NT2/D1 (cell line): Measurements from ENCODE around the gene KDM1A.

Source experiments
- DNase-seq: peaks from one replicate; pipeline ENCODE4 v3.0.0-alpha.2; 2011; ENCODE audit warnings: low read depth, low spot score
- H3K27me3 ChIP-seq: 2 replicates; pipeline ENCODE4 v1.6.0; 2011; ENCODE audit warnings: mild to moderate bottlenecking; ENCODE audit not compliant: insufficient read length, insufficient read depth
- H3K36me3 ChIP-seq: 2 replicates; pipeline ENCODE4 v1.6.1; 2011; ENCODE audit warnings: mild to moderate bottlenecking, low read length, mixed read lengths; ENCODE audit not compliant: insufficient read depth, insufficient read length
- H3K4me1 ChIP-seq: 2 replicates; pipeline ENCODE4 v1.5.1; 2011; ENCODE audit not compliant: insufficient read depth, insufficient read length
- H3K4me3 ChIP-seq: 2 replicates; pipeline ENCODE4 v1.5.1; 2011; ENCODE audit warnings: low read depth; ENCODE audit not compliant: insufficient read length
- H3K9ac ChIP-seq: 2 replicates; pipeline ENCODE4 v1.6.0; 2011; ENCODE audit warnings: low read depth; ENCODE audit not compliant: insufficient read length
- H3K9me3 ChIP-seq: 2 replicates; pipeline ENCODE4 v1.5.1; 2011; ENCODE audit warnings: mild to moderate bottlenecking, low read length; ENCODE audit not compliant: insufficient read depth
- SUZ12 ChIP-seq: IDR thresholded peaks from 2 replicates; pipeline ENCODE4 v1.6.1; 2011; ENCODE audit not compliant: insufficient read length, insufficient read depth; ENCODE audit errors: extremely low read depth
- YY1 ChIP-seq: IDR thresholded peaks from 2 replicates; pipeline ENCODE4 v1.6.1; 2011; ENCODE audit not compliant: insufficient read length, insufficient read depth
- ZNF274 ChIP-seq: IDR thresholded peaks from 2 replicates; pipeline ENCODE4 v1.6.1; 2011; ENCODE audit warnings: mild to moderate bottlenecking, low read depth, low read length

KDM1A gene

GRCh38 chr1:23123528-23123927 is 104.3 kb downstream of the KDM1A start:
- no peaks in the 10 kb centered on the region for H3K4me1 ChIP-seq
- no peaks in the 10 kb centered on the region for H3K9me3 ChIP-seq
- no peak overlapping the region for H3K4me3 ChIP-seq
- no peaks in the 10 kb centered on the region for H3K36me3 ChIP-seq
- H3K27me3 ChIP-seq, result no peaks in the 10 kb centered on the region
- TF ChIP-seq YY1 (no peak), ZNF274 (no peak), SUZ12 (no peak)
- no peak overlapping the region for H3K9ac ChIP-seq
- DNase-seq, result no peak

DNA sequence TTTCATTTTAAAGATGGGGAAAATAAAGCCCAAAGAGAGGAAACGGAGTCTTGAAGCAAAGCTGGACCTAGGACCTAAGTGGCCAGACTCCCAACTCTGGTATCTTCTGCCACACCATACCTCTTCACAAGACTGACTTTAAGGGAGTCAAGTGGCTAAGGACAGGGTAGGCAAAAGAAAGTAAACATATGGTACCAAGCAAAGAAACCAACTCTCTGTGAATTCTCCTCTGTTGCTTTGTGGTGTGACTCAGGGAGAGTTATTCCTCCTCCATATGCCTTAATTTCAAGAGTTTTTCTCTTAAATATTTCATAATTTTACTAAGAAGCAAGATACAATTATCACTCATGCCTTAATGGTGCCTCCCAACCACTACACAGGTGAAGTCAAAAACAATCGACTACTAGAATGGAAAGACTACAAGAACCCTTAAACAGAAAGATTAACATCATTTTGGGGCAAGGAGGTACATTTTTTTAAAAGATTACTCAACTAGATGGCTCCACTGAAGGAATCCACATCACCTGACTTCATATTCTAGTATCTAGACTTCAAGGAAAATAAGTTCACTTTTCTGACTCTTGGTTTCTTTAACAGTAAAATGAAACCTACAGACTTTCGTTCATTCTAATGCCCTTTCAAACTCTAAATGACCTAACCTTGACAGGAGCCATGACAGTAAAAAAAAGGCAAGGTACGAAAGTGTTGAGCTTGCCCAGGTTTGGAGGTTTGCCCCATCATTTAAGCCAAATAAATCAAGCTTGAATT is 105.2 kb downstream of the KDM1A start:
- Histone ChIP-seq H3K27me3 (no peaks in the 10 kb centered on the region), H3K36me3 (peaks cover under 1% of the 10 kb centered on the region), H3K9ac (no peak overlapping the region), H3K9me3 (no peaks in the 10 kb centered on the region), H3K4me1 (no peaks in the 10 kb centered on the region), H3K4me3 (no peak overlapping the region)
- TF ChIP-seq YY1, result no peak
- no peak for TF ChIP-seq SUZ12
- TF ChIP-seq ZNF274, result no peak
- DNase-seq, result no peak

DNA sequence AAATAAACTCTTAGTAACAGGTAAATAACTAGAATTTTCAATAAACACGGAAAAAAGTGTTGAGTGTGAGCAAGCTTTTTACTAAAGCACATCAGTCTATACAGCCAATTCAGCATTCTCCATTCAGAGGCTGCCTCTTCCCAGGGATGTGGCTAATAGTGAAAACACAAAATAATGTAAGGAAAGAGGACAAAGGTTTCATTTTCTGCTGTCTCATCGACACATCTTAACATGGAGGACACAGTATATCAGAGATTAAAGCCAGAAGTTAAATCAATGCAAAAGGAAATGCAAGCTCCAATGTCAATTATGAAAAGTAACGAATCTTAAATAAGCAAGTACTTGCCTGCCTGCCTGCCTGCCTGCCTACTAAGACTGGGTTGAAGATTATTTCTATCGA is 106.2 kb downstream of the KDM1A start:
- Histone ChIP-seq H3K27me3 (no peaks in the 10 kb centered on the region), H3K9me3 (no peaks in the 10 kb centered on the region), H3K4me1 (no peaks in the 10 kb centered on the region), H3K9ac (no peak overlapping the region), H3K4me3 (no peak overlapping the region), H3K36me3 (peaks cover 5% of the 10 kb centered on the region)
- TF ChIP-seq YY1, result no peak
- no peak for DNase-seq

- Histone ChIP-seq H3K36me3 (peaks cover 5% of the 10 kb centered on the region), H3K9ac (no peak overlapping the region), H3K4me3 (no peak overlapping the region), H3K27me3 (no peaks in the 10 kb centered on the region), H3K9me3 (no peaks in the 10 kb centered on the region), H3K4me1 (no peaks in the 10 kb centered on the region)
- no peak for TF ChIP-seq SUZ12
- TF ChIP-seq ZNF274, result no peak
- TF ChIP-seq YY1, result no peak
- no peak for DNase-seq
Measured at GRCh38 chr1:23126200-23126599, 106.9 kb downstream of the KDM1A start.

- Histone ChIP-seq H3K9ac (no peak overlapping the region), H3K27me3 (no peaks in the 10 kb centered on the region), H3K4me1 (no peaks in the 10 kb centered on the region), H3K4me3 (no peak overlapping the region), H3K9me3 (no peaks in the 10 kb centered on the region), H3K36me3 (peaks cover 5% of the 10 kb centered on the region)
- no peak for DNase-seq
- TF ChIP-seq YY1 (no peak), SUZ12 (no peak), ZNF274 (no peak)
Measured at GRCh38 chr1:23126801-23127200, 107.5 kb downstream of the KDM1A start.

DNA sequence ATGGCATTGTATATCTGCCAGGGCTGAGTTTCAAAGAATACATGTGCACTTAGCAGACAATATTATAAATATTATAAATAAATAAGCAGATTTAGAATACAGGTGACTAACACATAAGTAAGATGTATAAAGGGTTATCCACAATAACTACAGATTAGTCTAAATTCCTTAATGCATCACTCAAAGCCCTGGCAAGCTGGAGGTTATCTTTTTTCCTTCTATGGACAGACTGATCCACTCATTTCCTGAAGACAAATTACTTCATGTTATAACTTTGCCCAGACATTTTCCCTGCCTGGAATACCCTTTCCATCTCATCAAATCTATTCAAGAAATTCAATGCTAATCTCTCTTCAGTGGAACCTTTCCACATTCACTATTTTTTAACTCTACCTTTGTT is 110.6 kb downstream of the KDM1A start:
- Histone ChIP-seq H3K9ac (no peak overlapping the region), H3K36me3 (peaks cover 10% of the 10 kb centered on the region), H3K4me1 (no peaks in the 10 kb centered on the region), H3K9me3 (no peaks in the 10 kb centered on the region), H3K27me3 (no peaks in the 10 kb centered on the region), H3K4me3 (no peak overlapping the region)
- TF ChIP-seq ZNF274 (no peak), YY1 (no peak)
- no peak for DNase-seq

DNA sequence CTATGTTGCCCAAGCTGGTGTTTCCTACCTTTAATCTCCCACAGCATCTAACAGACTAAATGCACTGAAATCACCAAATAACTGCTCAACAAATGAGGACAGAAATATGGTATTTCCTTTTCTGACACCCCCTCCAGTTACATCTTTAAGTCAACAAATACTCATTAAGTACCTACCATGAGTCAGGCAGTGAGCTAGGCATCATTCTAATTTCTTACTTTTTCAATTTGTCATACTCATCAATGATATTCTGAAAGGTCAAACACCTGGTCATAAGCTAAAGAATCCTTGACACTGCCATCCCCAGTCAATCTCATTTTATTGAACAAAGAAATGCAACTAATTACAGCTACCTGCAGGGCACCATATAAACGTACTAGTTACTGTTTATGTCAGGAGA is 112.8 kb downstream of the KDM1A start:
- Histone ChIP-seq H3K36me3 (peaks cover 10% of the 10 kb centered on the region), H3K4me3 (no peak overlapping the region), H3K9me3 (no peaks in the 10 kb centered on the region), H3K4me1 (no peaks in the 10 kb centered on the region), H3K27me3 (no peaks in the 10 kb centered on the region), H3K9ac (no peak overlapping the region)
- TF ChIP-seq SUZ12 (no peak), YY1 (no peak), ZNF274 (no peak)
- DNase-seq, result no peak
